Activated CD8-positive, alpha-beta memory T cell treated with anti-CD3 and anti-CD28 coated beads for 24 hours (primary cell): ENCODE data around the gene TARBP1.

Source experiments
- DNase-seq: peaks from one replicate; pipeline ENCODE4 v3.0.0-alpha.2; 2020

TARBP1 gene

DNA sequence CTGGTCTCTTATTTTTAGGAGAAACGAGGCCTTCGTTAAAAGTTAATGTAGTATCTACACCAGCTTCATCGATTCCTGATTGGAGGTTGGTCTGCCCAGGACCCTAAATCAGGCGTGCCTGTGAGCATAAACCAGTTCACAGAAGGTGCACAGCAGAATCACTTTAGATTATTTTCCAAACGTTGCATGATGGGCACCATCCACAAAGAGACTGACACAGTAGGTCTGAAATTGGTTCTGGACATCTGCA, 256 bp upstream of the TARBP1 start:
- no peak for DNase-seq

DNA sequence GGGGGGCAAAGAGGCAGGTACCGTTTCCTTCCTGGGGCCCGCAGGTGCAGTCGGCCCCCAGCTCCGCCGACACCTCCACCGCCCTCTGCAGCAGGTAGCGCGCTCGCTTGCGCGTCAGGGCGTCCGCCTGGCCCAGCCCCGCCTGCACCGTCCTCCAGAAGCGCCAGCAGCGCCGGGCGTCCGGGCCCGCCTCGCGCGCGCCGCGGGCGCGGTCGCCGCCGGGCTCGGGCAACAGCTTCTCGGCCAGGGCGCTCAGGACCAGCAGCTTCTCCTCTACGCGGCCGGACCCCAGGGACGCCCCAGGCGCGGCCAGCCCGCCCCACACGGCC, 863 bp downstream of the TARBP1 start:
- no peak for DNase-seq

DNA sequence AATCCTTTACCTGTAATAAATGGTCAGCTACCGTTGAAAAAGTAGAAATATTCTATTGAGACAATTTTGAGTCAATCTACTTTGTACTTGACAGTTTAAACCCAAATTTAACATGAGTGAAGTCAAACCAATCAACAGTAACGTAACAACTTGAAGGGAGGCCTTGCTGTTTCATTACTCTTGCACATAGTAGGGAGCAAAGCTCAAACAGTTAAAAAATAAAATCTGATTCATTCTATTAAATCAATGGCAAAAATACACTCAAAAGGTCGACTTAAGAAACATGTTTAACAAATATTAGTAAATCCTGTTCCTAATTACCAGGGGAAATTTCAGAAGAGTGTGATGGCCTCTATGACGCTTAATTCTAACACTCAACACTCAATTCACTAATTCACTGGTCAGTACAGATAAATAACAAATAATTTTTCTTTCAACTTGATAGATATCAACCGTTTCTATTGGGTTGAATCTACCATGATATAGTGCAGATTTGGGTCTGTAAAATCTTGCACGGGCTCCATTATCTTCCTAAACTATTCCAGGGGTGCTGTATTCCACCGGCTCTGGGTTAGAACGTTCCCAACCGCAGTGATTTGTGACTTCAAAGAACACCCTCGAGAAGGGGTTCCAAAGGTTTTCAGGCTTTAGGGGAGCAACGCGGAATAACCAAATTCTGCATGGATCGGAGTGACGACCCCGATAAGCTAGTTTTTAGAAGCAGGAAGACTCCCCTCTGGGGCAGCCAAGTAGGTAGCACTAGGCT, 1.4 kb downstream of the TARBP1 start:
- DNase-seq: no peak

DNA sequence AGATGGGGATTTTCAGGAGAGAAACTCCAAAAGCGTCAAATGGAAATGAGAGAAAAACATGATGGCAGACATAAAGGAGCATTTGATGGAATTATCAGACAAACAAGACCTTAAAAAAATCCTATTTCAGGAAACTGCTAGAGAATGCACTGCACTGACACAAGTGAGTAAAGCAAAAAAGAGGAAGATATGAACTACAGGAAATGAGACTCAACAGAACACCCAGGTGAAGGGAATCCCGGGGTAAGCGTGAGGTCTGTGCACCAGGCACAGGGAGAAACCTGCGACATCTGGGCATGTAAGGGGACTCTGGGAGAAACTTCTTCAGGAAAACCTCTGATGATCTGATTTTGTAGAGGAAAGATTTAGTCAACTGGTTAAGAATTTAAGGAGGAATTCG, 2.8 kb downstream of the TARBP1 start:
- no peak for DNase-seq

DNA sequence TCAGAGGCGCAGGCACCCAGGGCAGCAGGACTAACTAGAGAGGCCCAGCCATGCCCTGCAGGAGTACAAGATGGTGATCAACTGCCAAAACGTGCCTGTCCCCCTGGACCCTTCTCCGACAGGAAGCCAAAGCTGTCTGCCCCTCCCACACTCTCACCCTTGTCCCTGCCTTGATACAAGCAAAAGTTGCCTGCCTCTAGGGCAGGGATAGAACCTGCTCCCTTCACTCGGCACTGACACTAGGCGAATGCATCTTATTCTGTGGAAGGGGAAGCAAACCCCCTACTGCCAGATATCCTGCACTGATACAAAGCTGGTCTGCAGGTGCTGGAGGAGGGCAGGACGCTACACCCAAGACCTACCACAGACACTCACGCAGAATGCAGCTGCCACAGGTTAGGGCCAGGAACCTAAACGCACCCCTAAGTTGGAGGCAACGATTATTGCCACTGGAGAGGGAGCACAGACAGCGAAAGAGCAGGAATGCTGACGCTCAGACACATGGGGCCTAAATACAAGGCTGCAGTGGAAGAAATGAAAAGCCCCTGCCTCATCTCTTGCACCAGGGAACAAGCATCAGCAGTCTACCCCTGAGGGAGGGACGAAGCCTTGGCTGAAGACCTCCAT, 3.7 kb downstream of the TARBP1 start:
- DNase-seq: no peak

DNA sequence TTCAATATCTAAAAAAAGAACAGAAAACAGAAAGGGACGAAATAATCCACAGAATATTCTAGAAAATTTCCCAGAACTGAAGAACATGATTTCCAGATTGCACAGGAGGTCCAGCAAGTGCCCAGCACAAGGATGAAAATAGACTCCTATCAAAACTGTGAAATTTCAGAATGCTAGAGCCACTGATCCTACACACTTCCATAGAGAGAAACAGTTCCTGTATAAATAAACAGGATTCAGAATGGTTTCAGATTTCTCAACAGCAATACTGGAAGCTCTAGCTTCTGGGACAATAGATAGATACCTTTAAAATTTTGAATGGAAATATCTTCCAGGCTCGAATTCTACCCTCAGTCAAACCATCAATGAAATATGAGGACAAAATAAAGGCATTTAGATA, 4.6 kb downstream of the TARBP1 start:
- DNase-seq: no peak

DNA sequence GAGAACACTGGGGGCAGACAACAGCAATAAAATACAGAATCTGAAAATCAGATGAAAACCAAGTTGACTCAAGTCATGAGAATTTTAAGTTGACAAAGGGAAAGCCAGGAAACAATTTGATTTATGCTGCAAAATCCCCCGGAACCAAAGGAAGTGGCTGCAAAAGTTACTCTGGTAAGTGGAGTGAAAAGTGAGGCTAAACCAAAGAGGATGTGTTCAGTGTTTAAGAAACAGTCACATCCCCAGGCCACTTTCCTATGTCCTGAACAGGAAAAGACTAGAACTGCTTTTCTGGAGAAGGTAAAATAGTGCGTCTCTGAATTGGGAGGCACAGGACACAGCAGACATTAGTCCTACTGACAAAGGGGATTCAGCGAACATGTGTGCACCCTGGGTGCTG, 5.9 kb downstream of the TARBP1 start:
- DNase-seq: no peak

DNA sequence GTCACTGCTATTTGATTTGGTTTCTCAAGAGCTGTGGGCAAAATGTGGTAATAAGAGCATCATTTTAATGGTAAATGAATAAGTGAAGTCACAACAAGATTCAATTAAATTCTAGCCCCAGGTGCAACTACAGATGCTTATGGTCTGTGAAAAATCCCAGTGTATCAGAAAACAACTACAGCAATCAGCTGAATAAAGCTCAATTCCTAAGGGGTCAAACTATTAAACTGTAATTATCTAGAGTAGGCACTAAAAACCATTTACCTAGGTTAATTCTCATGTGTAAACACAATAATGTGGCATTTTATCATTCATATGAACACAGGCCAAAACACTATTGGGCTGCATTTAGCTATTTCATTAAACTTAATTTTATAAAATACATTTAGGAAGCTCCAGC, 9.6 kb downstream of the TARBP1 start:
- DNase-seq: no peak

DNA sequence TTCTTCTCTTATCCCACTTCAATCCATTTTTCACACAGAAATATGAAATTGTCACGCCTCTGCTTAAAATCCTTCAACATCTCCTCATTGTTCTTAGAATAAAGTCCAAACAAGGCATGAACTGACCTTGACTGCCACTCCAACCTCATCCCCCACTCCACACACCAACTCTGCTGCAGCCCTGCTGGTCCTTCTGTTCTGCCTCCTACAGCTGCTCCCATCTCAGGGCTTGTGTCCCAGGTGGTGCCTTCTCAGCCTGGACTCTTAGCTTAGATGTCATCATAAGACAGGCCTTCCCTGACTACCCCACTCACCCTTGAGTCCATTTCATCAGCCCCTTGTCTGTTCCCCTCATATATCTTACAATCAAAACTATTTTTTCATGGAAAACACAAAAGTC, 10.4 kb downstream of the TARBP1 start:
- DNase-seq: no peak

DNA sequence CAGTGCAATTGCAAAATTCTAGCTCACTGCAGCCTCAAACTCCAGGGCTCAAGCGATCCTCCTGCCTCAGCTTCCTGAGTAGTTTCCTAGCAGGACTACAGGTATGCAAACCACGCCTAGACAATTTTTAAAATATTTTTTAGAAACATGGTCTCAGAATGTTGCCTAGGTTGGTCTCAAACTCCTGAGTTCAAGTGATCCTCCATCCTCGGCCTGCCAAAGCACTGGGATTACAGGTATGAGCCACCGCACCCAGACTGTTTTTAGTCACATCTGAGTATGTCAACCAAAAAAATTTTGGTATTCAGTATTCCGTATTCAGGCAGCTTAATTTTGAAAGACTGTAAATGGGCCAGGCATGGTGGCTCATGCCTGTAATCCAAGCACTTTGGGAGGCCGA, 11.2 kb downstream of the TARBP1 start:
- no peak for DNase-seq

DNA sequence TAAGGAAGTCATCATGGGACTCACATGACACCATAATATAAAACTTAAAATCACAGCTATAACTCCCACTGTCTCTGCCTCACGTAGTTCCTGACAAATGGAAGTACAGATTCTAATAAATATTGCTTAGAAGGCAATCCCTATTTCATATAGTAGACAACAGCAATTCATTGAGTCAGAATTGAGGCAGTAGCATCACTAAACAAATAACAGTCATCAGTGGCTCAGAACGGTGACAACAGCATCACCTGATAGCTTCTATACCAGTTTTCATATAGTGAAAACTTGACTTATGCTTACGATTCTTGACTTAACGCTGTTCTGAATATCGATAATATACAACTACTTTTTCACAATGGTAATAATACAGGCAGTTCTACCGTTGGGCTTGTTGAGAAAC, 12.0 kb downstream of the TARBP1 start:
- DNase-seq: no peak

DNA sequence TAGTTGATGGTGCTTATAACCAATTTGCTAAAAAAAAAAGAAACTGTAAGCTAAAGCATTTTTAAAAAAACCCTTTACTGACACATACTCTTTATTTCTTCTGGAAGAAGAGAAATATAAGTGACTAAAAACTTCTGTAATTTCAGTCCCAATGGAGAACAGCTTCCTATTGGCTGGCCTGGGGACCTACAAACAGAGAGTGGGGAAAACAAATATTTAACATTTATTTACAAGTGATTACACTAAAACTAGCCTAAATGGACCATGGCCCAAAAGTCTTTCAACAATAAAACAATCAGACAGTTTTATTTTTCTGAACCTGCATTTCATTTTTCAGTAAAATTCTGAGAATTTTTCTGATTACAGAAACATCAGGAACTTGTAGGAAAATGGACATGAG, 15.2 kb downstream of the TARBP1 start:
- DNase-seq: no peak

DNA sequence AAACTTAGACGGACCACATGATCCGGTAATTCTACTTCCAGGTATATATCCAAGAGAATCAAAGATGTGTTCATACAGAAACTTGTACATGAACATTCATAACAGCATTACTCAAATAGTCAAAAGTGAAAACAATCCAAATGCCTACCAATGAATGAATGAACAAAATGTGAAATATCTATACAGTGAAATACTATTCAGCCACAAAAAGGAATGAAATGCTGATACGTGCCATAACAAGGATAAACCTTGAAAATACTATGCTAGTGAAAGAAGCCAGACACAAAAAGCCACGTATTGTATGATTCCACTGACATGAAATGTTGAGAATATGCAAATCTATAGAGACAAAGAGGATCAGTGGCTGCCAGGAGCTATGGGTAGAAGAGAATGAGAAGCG, 18.3 kb downstream of the TARBP1 start:
- no peak for DNase-seq

DNA sequence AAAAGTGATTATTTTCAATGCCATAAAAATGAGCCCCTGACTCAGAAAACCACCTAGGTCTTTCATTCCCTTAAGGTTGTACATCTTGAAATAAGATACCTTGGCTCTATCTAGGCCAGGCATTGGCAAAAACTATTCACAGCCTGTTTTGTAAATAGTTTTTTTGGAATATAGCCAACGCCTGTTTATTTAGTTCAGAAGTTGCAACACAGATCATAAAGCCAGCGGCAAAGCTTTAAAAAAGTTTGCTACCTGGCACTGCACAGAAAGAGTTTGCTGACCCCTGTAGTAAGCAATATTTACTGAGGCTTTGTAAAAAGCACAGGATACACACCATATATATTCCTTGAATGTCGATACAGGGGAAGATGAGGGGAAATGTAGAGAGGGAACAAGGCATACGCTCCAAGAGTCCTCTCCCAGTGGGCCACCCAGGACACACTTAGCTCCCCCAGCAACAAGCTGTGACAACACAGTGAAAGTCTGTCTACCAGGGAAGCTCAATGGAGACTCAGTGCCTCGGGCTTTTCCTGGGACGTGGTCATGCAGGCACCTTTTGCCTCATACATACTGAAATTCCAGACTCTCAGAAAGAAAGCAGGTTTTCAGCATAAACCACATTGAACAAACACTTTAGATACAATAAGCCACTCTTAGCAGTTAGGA, 20.5 kb downstream of the TARBP1 start:
- DNase-seq: no peak

DNA sequence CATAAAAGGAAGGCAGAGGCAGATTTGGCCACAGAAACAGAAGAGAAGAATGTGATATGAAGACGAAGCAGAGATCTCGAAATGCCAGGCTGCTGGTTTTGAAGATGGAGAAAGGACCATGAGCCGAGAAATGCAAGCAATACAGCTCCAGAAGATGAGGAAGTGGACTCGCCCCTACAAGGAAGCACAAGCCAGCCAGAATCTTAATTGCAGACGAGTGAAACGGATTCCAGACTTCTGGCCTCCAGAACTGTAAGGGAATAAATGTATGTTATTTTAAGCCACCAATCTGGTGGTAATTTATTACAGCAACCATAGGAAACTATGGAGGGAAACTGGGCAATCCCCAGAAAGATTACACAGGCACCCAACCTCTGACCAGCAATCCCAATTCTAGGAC, 24.1 kb downstream of the TARBP1 start:
- DNase-seq: no peak

DNA sequence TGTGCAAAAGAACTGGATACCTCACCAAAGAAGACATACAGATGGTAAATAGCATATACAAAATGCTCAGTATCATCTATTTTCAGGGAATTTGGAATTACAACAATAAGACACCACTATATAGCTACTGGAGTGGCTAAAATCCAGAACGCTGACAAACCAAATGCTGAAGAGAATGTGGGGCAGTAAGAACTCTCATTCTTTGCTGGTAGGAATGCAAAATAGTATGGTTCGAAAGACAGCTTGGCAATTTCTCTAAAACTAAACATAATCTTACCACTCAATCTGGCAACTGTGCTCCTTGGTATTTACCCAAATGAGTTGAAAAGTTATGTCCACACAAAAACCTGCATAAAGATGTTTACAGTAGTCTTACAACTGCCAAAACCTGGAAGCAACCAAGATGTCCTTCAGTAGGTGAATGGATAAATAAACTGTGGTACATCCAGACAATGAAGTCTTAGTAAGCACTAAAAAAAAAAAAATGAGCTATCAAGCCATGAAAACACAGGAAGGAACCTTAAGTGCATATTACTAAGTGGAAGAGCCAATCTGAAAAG, 26.5 kb downstream of the TARBP1 start:
- DNase-seq: no peak

DNA sequence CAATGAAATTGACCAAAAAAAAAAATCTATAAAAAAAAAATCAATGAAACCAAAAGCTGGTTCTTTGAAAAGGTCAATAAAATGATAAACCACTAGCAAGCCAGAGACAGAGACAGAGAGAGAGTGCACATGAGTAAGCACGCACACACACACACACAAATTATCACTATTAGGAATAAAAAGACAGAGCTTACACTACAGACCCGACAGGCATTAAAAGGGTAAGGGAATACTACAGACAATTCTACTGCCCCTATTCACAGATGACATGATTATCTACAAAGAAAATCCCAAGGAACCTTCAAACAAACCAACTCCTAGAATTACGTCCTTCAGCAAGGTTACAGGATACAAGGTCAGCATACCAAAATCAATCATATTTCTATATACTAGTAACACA, 38.6 kb downstream of the TARBP1 start:
- no peak for DNase-seq

DNA sequence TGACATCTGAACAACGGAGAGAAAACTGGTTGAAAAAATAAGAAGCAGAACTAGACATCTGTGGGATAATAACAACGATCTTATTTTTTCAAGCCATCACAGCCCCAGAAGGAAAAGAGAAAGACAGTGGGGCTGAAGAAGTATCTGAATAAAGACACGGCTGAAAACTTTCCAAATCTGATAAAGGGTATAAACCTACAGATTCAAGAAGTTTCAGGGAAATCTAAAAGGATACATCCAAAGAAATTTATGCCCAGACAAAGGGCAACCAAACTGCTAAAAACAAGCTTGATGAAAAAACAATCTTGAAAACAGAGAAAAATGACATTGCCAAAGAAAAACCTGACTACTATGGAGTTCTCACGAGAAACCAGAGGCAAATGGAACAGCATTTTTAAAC, 40.4 kb downstream of the TARBP1 start:
- DNase-seq: no peak

DNA sequence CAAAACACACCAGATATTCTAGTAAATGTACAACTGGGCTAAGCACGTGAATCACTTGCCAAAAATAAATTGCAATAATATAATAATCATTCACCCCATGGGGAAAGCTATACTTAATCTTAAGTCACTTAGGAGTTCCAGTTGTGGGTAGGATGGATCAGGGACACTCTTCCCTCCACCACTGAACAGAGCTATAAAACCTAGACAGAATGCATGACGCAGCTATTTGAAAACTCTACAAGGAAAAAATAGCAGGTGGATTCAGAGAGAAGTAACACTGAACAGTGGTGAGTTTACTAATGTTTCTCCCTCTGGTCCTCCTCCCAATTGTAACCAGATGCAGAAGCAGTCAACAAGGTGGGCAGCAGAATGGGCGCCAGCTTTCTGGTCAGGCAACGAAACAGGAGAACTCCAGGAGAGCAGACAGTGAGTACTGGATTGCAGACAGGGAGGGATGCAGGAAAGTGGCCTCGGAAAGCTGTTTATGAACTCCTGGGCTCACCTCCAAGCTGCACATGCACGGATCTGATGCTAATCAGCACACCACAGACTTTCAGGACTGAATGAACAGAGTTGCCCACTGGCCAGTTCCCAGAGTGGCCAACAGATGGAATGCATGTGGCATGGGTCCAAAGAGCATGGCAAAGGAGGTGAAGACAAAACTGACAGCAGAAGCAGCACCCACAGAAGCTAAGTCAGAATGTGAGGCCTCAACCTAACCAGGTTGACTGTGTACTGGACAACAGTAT, 41.4 kb downstream of the TARBP1 start:
- DNase-seq: no peak

DNA sequence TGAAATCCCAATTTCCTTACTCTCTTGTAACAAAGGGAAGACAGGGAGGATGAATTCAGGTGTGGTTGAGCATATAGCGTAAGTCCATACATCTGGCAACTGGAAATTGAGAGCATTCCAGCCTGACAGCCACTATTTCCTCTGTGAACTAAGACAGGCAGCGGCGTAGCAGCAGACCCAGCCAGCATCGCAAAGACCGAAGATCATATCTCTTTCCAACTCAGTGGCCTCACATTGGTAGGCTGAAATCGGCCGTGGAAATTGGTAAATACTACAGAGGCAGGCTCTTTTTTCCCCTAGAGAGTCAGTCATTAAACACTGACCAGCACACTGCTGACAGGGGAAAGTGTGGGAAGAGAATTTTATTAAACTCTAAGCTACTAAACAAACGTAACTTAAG, 43.4 kb downstream of the TARBP1 start:
- no peak for DNase-seq

DNA sequence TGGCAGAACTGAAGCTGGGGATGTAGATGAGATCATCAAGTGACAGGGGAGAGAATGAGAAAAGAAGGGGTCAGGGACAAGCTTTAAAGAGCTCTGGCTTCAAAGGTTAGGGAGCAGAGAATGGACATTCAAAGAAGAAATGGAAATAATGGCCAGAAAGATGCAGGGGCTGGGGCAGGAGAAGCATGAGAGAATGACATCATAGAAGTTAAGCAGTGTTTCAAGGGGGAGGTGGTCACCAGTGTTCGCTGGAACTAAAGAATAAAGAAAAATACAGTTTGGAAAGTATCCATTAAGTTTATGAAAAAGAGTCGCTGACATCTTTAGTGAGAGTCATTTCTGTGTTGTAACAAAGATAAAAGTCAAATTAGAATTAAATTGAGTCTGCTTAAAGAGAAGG, 44.3 kb downstream of the TARBP1 start:
- no peak for DNase-seq

DNA sequence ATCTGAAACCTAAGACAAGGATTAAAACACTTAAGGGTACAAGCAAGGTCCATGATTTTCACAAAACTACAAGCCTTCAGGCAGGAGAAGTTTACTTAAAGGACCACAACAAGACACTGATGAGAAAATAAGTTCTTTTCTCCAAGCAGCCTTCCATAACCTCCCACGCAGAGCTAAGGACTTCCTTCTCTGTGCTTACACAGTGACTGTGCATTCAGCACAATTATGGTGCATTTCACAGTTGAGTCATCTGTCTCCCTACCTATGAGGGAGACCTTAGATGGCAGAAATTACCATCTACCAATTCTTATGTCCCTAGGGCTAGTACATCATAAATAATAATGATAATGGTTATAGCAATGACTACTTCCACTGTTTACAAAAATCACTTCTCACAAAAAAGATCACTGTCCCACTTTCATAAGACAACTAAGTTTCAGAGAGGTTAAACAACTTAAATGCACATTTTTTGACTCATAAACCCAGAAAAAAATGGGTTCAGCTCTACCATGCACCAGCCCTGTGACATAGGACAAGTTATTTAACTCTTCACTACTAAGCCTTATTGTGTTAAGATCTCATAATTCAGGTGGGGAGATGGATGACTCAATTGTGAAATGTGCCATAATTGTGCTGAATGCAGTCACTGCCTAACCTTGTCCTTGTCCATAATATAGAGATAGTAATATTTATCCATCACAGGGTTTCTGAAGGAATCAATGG, 45.3 kb downstream of the TARBP1 start:
- no peak for DNase-seq

DNA sequence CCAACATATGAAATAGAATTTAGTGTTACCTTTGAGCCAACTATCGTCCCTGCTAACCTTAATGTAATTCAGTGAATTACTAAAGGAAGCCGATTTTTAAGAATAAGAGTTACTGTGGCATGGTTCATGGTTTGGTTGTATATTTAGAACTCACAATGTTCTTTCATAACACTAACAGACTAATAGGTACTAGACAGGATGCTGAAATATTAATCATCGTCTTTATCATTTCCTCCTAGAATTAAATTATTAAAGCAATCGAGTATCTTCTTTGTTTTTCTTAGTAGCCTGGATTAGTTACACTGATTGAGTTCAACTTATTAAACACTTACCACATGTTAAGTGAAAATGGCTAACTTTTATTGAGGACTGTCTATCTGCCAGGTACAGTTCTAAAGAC, 47.7 kb downstream of the TARBP1 start:
- no peak for DNase-seq
